GM21526 (cell line): Measurements from ENCODE around the gene PLXNB2.
A peak's percentile ranks its signal among the peaks of the same experiment; 100 is the strongest.
"Not testable (repeated sequence)": the region's sequence is repeated elsewhere in the genome, so short reads cannot be mapped to it uniquely, and the experiment has no call there.

Source experiments
- ATAC-seq: cut with Tn5 transposase; IDR thresholded peaks from one replicate; pipeline ENCODE4 v1.9.1; 2021; ENCODE audit warnings: moderate library complexity; ENCODE audit not compliant: unreplicated experiment, low FRiP score

Gene PLXNB2, protein sequence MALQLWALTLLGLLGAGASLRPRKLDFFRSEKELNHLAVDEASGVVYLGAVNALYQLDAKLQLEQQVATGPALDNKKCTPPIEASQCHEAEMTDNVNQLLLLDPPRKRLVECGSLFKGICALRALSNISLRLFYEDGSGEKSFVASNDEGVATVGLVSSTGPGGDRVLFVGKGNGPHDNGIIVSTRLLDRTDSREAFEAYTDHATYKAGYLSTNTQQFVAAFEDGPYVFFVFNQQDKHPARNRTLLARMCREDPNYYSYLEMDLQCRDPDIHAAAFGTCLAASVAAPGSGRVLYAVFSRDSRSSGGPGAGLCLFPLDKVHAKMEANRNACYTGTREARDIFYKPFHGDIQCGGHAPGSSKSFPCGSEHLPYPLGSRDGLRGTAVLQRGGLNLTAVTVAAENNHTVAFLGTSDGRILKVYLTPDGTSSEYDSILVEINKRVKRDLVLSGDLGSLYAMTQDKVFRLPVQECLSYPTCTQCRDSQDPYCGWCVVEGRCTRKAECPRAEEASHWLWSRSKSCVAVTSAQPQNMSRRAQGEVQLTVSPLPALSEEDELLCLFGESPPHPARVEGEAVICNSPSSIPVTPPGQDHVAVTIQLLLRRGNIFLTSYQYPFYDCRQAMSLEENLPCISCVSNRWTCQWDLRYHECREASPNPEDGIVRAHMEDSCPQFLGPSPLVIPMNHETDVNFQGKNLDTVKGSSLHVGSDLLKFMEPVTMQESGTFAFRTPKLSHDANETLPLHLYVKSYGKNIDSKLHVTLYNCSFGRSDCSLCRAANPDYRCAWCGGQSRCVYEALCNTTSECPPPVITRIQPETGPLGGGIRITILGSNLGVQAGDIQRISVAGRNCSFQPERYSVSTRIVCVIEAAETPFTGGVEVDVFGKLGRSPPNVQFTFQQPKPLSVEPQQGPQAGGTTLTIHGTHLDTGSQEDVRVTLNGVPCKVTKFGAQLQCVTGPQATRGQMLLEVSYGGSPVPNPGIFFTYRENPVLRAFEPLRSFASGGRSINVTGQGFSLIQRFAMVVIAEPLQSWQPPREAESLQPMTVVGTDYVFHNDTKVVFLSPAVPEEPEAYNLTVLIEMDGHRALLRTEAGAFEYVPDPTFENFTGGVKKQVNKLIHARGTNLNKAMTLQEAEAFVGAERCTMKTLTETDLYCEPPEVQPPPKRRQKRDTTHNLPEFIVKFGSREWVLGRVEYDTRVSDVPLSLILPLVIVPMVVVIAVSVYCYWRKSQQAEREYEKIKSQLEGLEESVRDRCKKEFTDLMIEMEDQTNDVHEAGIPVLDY (N-terminal part only)

DNA sequence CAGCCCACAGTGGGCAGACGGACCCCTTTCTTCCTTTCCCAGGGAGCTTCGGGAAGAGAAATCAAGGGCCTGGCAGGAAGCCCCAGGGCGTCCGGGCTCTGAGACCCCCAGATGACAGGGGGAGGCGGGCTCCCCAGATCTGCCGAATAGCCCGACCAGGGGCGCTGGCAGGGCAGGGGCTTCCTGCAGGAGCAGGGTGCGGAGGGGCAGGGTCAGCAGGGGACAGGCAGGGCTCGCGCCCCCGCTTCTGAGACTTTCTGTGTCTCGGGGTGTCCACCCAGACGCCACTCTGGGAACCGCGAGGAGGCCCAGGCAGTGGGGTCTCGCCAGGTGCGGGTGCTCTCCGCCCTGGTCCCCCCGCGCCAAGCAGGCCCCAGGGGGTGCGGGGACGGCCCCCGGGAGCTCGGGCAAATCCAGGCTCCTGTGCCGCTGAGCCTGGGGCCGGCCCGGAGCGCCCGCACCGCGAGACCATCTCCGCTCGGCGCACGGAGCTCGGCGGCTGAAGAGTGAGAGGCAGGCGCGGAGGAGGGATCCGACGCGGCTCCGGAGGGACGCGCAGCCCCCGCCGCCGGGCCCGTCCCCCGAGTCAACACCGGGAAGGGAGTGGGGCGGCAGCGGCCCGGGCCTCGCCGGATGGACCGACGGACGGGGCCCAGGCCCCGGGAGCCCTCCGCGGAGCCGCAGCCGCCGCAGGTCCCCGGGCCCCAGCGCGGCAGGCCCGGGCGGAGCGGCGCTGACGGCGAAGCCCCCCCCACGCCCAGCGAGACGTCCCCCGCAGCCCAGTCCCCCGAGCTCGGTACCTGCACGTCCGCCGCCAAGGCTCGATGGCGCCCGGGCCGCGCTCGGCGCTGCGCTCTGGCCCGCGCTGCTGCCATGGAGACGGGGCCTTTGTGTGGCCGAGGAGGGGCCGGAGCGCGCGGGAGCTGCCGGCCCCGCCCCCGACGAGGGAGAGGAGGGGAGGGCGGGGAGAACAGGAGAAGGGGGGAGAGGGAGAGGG lies at the start of gene PLXNB2:
PLXNB2 (minus strand) TSS at position 894 of the 997 bp plus-strand sequence. CDS start 17,062 bp downstream, outside the sequence.
- no peak for ATAC-seq

DNA sequence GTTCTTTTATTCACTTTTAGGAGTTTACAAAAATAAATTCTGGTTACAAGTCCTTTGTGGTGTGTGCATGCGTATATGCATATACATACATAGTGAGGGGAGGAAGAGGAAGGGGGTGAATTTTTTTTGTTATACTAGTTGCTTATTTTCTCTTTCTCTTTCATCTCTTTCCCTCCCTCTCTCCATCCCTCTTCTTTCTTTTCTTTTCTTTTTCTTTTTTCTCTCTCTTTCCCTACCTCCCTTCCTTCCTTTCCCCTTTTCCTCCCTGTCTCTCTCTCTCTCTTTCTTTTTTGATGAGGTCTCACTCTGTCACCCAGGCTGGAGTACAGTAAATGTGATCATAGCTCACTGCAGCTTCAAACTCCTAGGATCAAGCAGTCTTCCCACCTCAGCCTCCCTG lies 49.8 kb upstream of the PLXNB2 start:
- no peak for ATAC-seq

DNA sequence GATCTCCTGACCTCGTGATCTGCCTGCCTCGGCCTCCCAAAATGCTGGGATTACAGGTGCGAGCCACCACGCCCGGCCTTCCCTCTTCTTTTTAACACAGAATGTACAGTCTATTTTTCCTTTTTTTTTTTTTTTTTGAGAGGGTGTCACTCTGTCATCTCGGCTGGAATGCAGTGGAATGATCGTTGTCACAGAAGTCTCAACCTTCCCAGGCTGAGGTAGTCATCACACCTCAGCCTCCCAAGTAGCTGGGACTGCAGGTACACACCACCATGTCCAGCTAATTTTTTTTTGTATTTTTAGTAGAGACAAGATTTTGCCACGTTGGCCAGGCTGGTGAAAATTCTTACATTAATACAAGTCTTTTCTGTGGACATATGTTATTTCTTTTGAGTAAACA lies 48.7 kb upstream of the PLXNB2 start:
- no peak for ATAC-seq

DNA sequence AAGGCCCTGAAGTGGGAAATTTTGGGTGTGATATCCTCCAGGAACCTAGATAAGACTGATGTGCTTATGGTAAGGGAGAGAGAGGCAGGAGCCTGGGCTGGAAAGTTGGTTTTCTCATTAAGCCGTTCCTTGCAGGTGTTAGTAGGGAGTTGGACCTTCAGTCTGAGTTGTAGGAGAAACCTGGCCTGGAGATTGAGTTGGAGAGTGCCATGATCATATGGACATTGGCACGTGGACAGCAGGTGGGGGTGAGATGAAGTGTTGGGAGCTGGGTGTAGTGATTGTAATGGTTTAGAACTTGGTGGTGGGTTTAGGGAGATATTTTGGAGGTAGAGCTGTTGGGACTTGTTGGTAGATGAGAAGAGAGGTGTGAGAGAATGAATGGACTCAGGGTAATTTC lies 40.6 kb upstream of the PLXNB2 start:
- no peak for ATAC-seq

DNA sequence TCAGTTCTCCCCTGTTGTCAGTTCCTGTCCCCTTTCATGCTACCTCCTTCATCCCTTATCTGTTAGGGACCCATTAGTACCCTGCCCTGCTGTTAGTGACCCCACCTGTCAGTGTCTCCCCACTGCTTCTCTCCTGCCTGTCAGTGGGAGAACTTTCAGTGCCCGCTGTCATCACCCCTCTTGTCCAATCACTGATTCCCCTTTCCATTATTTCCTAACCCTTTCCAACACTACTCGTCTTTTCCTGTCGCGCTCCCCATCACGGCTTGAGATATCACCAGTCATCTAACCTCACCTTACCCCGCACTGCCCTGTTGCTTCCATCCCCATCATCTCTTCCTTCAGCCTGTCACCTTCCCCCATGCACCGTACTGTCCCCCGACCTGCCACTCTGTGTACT lies 39.7 kb upstream of the PLXNB2 start:
- no peak for ATAC-seq

DNA sequence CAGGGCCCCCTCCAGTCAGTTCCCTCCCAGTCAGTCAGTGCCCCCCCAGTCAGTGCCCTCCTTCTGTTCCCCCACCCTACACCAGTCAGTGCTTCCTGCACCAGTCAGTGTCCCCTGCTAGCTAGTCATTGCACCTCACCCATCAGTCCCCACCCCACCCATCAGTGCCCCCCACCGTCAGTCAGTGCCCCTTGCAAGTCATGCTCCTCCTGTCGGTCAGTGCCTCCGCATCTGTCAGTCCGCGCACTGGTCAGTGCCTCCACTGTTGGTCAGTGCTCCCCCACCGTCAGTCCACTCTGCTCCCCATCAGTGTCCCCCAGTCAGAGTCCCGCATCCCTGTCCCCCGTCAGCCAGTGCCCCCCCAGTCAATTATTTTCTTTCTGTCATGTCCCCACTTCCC lies 39.0 kb upstream of the PLXNB2 start:
- no peak for ATAC-seq

DNA sequence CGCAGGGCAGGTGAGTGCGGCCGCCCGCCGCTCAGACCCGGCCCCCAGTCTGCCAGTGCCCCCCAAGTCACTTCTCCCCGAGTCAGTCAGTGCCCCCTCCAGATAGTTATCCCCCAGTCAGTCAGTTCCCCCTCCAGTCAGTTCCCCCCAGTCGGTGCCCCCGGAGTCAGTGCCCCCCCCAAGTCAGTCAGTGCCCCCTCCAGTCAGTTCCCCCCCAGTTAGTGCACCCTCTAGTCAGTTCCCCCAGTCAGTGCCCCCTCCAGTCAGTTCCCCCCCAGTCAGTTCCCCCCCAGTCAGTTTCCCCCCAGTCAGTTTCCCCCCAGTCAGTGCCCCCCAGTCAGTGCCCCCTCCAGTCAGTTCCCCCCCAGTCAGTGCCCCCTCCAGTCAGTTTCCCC lies 36.1 kb upstream of the PLXNB2 start:
- no peak for ATAC-seq

DNA sequence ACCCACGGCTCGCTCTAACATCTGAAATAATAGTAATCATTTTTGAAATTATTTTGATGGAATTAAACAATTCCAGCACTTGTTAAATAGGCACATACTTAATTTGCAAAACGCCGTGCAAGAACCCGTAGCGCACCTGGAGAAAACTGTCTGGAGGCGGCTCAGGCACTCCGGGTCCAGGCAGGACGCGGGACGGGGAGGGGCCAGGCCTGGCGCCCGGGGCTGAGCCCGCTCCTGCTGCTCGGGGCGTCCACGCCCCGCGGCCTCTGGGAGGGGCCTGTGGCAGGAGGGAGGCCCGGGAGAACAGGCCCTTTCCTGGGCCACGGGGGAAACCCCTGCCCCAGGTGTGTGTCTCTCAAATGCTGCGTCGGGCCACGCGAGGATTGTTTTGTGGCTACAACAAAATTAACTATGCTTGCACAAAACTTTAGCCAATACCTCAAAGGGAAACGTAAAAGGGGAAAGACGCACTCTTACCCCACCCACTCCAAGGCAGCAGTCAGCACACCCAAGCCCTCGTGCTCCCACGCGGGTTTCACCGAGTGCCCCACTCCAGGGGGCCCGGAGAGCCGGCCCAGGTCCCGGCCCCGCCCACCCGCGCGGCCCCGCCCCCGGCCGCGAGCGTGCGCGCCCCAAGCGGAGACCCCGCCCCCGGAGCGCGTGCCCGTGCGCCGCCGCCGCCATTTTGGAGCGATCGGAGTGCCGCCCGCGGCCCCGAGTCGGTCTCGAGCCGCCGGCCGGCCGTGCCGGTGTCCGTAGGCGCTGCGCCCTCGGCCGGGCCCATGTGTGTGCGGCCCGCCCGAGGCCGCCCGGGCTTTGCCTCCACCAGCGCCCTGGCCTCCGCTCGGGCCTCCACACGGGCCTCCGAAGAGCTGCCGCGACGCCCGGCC lies 35.5 kb upstream of the PLXNB2 start, which contains the start of gene PPP6R2:
PPP6R2 (plus strand) TSS at position 677 of the 890 bp plus-strand sequence. CDS start 50,582 bp downstream, outside the sequence.
- ATAC-seq, result peak; percentile 52

DNA sequence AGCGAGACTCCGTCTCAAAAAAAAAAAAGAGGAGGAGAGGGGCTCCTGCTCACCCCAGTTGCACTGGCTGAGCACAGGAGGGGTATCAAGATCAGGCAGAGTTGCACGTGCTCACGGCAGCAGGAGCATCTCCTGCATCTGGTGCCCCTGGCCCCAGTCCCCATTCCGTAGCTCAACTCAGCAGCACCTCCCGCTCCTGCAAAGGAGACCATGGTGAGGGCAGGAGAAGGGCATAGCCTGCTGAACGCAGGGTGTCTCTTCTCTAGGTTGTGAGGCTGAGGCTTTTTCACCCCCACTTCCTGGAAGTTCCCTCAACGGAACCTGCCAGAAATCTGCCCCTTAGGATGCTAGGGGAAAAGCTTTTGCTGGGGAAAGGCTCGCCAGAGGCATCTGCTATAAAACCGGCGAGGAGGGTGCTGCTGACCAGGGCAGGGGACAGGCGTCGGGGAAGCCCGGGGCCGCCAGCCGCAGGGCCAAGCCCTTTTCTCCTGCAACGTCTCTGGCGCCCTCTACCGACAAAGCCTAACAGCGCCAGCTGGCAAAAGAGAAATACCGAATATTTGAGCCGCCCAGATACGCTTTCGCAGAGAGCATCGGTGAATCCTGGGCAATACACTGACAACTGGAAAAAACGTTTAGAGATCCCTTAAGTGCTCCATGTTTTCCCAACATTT lies 34.7 kb upstream of the PLXNB2 start:
- peak; percentile 58 for ATAC-seq

DNA sequence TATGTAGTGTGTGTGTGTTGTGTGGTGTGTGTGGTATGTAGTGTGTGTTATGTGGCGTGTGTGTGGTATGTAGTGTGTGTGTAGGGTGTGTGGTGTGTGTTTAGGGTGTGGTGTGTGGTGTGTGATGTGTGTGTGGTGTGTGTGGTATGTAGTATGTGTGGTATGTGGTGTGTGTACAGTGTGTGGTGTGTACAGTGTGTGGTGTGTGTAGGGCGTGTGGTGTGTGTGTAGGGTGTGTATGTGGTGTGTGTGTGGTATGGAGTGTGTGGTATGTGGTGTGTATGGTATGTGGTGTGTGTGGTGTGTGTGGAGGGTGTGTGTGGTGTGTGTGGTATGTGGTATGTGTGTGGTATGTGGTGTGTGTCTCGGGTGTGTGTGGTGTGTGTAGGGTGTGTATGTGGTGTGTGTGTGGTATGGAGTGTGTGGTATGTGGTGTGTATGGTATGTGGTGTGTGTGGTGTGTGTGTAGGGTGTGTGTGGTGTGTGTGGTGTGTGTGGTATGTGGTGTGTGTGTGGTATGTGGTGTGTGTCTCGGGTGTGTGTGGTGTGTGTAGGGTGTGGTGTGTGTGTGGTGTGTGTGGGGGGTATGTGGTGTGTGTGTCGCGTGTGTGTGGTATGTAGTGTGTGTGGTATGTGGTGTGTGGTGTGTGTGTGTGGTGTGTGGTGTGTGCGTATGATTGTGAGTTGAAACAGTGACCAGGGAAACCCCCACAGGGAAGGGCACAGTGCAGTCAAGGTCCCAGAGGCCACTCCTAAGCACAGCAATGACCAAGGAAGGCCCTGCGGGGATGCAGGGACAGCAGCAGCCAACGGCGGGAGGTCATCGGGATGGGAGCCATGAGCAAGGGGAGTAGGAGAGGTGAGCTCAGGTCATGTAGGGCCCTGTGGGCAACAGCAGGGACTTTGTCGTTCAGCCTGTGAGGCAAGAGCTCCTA lies 32.8 kb upstream of the PLXNB2 start:
- no peak for ATAC-seq

DNA sequence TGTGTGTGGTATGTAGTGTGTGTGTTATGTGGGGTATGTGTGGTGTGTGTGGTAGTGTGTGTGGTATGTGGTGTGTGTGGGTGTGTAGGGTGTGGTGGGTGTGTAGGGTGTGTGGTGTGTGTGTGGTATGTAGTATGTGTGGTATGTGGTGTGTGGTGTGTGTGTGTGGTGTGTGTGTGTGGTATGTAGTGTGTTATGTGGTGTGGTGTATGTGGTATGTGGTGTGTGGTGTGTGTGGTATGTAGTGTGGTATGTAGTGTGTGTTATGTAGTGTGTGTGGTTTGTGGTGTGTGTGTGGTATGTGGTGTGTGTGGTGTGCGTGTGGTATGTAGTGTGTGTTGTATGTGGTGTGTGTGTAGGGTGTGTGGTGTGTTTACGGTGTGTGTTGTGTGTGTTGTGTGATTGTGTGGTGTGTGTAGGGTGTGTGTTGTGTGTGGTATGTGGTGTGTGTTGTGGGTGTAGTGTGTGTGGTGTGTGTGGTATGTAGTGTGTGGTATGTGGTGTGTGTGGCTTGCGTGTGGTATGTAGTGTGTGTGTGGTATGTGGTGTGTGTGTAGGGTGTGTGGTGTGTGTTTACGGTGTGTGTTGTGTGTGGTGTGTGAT lies 31.5 kb upstream of the PLXNB2 start:
- ATAC-seq, result no peak

DNA sequence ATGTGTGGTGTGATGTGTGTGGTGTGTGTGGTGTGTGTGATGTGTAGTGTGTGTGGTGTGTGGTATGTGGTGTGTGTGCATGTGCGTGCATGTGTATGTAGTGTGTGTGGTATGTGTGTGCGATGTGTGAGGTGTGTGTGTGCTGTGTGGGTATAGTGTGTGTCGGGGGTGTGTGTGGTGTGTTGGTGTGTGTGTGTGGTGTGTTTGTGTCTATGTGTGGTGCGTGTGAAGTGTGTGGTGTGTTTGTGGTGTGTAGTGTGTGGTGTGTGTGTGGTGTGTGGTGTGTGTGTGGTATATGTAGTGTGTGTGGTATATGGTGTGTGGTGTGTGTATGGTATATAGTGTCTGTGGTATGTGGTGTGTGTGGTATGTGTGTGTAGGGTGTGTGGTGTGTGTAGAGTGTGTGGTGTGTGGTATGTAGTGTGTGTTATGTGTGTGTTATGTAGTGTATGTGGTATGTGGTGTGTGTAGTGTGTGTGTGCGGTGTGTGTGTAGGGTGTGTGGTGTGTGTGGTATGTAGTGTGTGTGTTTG lies 30.7 kb upstream of the PLXNB2 start:
- ATAC-seq, result no peak

DNA sequence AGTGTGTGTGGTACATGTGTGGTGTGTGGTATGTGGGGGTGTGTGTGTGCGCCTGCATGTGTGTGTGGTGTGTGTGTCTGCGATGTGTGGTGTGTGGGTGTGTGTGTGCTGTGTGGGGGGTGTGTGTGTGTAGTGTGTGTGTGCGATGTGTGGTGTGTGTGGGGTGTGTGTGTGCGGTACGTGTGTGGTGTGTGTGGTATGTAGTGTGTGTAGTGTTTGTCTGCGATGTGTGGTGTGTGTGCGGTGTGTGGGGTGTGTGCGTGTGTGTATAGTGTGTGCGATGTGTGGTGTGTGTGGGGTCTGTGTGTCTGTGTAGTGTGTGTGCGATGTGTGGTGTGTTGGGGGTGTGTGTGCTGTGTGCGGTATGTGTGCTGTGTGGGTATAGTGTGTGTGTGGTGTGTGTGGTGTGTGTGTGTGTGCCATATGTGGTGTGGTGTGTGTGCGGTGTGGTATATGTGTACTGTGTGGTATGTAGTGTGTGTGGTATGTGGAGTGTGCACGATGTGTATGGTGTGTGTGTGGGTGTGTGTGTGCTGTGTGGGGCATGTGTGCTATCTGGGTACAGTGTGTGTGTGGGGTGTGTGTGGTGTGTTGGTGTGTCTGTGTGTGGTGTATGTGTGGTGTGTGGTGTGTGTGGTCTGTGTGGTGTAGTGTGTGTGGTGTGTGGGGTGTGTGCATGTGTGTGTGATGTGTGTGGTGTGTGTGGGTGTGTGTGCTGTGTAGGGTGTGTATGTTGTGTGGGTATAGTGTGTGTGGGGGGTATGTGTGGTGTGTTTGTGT lies 30.0 kb upstream of the PLXNB2 start:
- ATAC-seq, result no peak

DNA sequence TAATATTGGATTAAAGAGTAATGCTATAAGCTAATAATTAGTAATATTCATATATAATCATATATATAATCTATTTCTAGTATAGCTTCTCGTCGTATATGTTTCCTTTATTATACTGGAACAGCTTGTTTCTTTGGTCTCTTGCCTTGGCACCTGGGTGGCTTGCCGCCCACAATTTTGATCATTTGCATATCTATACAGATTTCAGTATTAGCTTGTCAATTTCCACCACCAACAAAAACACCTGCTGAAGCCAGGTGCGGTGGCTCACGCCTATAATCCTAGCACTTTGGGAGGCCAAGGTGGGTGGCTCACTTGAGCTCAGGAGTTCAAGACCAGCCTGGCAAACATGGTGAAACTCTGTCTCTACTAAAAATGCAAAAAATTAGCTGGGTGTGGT lies 27.0 kb upstream of the PLXNB2 start:
- ATAC-seq, result not testable (repeated sequence)

DNA sequence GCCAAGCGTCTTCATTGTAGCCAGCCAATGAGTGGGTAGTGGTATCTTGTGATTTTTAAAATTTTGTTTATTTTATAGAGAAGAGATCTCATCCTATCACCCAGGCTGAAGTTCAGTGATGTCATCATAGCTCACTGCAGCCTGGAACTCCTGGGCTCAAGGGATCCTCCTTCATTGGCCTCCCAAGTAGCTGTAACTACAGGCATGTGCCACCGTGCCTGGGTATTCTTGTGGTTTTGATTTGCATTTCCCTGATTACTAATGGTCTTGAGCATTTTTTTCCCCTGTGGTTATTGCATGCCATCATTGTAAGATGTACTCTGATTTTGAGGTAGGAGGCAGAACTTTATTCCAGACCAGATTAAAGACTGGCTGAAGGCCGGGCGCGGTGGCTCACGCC lies 21.8 kb upstream of the PLXNB2 start:
- ATAC-seq, result no peak

DNA sequence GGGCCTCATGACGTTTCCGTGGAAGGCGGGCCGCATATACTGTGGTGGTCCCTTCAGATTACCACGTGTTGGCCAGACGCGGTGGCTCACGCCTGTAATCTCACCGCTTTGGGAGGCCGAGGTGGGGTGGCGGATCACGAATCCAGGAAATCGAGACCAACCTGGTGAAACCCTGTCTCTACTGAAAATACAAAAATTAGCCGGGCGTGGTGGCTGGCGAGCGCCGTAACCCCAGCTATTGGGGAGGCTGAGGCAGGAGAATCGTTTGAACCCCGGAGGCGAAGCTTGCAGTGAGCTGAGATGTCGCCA lies 20.2 kb upstream of the PLXNB2 start:
- ATAC-seq, result no peak
